Stimulated activated naive CD4-positive, alpha-beta T cell treated with Interleukin-2 at 50 U/mL for 16 hours (primary cell): Measurements from ENCODE around the gene GSE1.

Experiments used
- DNase-seq: peaks from one replicate; lab custom pipeline; 2025; lab: John Stamatoyannopoulos, UW

Gene GSE1

GRCh38 chr16:85612801-85613603 lies at the start of gene GSE1:
Gene GSE1, plus strand, starts transcription at chr16:85613322. Its CDS starts 70 bp downstream, at chr16:85613392.
- DNase-seq = peak; percentile 60

DNA sequence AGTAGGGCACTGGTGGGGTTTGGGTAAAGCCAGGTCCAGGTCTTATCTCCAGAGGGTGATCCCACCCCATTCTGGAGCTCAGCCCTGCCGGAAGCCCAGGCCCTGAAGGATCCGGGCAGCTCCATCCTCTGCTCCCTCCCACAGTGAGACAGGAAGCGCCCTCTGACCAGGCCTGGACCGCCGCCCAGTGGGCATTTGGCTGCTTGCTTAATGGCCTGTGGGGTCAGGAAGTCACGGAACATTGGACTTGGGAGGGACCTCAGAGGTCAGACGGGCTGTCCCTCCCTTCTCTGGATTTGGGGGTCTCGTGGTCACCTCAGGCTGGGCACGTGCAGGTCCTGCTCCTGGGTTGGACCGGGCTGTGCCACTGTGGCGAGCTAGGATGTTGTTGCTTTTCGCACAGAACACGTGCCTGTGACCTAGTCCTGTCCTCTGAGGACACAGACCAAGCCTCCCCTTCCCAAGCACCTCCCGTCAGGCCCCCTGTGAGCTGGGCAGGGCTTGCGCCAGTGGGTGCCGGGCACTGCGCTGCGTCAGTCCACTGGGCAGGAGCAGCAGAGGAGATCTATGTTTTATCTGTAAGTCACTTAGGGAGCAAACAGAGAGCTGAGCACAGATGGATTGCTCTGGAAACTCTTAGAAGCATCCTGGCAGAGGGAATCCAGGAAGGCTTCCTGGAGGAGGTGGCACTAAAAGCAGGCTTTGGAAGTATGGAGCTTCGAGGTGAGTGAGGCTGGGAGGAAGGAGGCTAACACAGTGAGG lies 49.4 kb upstream of the GSE1 start:
- DNase-seq = no peak

- peak; percentile 61 for DNase-seq
These were observed 48.7 kb upstream of the GSE1 start for GRCh38 chr16:85564277-85565051.

DNA sequence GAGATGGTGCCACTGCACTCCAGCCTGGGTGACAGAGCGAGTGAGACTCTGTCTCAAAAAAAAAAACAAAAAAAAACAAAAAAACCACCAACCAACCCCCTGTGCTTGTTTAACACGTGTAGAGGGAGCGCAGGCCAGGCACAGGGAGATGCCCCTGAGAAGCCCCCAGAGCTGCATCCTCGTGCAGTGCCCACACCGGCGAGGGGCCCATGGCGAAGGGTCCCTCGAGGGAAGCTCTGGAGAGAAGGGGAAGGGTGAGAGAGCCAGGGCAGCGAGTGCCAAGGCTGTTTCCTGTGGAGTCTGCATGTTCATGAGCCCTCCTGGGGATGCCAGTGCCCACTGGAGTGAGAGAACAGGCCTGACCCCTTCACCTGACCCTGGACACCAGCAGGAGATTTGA lies 47.8 kb upstream of the GSE1 start:
- no peak for DNase-seq

GRCh38 chr16:85565801-85566526 lies 47.2 kb upstream of the GSE1 start:
- DNase-seq = no peak

- no peak for DNase-seq
These were observed 46.5 kb upstream of the GSE1 start for GRCh38 chr16:85566561-85567100.

DNA sequence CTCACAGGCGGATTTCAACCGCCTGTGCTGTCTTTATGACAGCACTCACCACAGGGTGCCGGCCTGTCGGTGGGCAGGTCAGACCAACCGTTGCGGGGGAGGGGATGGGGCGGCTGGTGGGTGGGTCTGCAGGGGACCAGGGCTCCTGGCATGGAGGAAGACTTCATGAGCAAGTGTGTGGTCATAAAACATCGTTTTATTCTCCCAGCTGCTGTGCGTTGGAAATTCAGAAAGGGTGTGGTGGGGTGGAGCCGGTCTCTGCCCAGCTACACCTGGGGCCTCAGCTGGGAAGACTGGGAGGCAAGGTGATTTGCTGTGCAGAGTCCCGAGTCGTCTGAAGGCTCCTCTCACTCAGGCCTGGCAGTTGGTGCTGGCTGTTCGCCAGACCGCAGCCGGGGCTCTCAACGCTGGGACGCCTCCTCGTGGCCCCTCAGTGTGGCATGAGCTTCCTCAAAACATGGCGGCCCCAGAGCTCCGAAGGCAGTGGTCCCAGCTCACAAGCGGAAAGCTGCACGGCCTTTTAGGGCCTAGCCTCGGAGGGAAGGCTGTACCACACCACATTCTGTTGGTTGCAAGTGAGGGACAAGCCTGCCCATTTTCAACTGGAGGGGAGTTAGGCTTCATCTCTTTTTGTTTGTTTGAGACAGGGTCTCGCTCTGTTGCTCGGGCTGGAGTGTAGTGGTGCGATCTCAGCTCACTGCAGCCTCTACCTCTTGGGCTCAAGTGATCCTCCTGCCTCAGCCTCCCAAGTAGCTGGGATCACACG lies 45.8 kb upstream of the GSE1 start:
- DNase-seq = no peak

- no peak for DNase-seq
These were observed 45.2 kb upstream of the GSE1 start for GRCh38 chr16:85567935-85568334.

- no peak for DNase-seq
These were observed 44.6 kb upstream of the GSE1 start for GRCh38 chr16:85568519-85568918.

DNA sequence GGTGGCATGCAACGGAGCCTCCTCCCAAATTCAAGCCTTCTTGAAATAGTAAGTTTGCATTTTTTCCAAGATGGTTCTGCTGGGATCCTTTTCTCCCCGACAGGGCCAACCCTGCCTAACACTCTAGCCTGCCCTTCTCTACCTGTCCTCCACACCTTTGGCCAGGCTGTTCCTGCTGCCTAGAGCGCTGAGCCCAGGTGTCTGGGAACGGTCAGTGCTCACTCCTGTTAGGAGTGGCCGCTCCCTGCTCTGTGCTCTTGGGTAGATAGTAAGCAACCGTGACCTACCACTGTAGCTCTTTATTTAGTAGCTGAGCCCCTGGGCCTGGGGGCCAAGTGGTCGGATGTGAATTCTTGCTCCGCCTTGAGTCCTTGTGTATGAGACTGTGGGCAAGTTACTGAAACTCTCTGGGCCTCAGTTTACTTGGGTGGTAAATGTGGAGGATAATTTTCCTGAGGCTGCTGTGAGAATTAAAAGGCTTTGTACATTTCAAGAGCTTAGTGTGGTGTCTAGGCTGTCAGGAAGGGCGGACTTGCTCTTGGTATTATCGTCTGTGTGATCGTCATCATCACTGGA lies 44.0 kb upstream of the GSE1 start:
- no peak for DNase-seq

DNA sequence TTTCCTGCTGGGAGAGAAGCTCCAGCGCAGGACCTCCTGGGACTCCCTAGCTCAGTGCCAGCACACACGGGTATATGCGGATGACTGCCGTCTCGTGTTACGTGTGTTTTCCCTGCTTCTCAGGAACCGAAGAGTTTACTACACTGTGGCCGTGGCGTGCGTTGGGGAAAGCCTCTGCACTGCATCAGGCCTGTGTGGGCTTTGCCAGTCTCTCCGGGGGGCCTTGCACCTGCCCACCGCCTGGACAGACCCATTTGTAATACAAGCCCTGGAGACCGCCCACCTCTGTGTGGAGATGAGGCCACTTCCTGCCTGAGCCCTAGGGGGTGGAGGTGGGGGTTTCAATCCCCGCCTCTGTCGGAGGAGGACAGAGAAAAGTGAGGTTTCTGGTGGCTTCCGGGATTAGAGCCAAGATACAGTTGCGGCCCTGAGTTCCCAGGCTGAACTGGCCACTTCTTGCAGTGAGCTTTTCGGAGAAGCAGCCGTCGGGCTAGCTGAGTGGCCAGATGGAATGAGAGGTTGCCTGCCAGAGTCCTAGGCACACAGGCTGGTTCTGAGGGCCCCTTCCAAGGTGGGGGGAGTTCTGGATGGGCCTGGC lies 43.4 kb upstream of the GSE1 start:
- DNase-seq = peak; percentile 27

DNA sequence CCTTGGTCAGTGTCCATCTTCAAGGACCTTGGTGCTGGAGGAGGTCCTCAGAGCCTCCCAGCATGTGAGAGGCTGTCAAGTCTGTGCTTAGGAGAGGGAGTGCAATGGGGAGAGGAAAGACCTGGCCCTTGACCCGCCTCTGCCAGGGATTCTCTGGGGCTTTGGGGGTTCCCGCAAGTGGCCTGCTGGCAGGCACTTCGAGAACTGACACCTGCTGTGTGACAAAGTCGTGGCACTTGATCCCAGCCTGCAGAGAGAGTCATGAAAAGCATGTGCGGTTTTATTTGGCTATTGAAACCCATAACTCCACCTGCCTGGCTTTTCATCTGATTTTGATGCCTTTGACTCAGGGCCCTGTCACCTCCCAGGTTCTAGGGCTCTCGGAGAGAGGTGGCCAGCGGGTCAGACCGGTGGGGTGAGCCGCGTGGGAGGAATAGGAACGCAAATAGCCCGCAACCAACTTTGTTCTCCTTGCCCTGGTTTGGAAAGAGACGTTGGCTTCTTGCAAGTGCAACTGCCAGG lies 42.8 kb upstream of the GSE1 start:
- DNase-seq = no peak

DNA sequence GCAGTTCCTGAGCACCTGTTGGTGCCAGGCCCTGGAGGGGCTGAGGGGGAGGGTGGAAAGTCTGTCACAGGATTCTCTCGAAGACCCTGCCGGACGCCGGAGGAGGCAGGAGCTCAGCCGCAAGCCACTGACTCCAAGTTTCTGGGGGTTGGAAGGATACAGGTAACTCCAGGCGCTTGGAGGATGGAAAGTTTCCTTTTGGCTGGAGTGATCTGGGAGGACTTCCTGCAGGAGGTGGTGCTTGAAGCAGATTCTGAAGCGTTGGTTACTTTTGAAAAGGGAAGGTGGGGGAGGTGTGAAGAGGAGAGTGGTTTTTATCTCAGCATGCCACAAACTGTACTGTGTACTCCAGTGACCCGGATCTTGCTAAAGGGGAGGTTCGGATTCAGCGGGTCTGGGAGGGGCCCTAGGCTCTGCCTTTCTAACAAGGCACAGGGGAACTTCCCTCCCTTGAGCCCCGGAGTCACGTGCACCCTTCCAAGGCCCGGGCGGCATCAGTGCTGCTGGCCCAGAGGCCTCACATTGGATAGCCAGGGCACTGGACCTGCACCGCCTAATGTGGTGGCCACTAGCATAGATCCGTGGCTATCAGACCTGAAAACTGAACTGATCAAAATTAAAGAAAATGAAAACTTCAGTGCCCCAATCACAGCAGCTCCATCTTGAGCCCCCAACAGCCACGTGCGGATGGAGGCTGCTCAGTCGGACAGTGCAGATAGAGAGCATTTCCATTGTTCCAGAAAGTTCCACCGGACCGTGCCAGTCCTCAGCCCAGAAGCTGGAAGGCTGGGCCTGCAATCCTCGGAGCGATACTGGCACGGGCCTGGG lies 42.2 kb upstream of the GSE1 start:
- no peak for DNase-seq

- DNase-seq = no peak
These were observed 41.6 kb upstream of the GSE1 start for GRCh38 chr16:85571563-85571812.

DNA sequence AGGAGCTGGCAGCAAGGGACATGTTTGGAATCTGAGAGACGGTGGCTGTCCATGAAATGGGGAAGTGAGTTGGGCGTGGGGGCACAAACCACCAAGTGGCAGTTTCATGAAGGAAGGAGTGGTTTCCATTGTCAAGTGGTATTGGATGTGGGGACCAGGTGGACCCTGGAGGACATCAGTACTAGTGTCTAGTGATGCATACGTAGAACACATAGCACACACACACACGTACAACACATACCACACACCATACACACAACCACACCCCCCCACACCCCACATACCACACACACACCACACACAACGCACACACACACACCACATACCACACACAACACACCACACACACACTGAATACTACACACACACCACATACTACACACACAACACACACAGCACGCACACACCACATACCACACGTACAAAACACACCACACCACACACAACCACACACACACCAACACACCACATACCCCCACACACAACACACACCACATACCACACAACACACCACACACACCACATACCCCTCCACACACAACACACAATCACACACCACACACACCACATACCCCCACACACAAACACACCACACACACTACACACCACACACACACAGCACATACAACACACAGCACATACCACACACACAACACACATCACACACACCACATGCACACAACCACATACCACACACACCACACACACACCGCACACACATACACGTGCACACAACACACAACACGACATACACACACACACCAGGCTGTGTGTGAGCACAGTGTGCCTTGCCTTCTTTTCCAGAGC lies 41.1 kb upstream of the GSE1 start:
- DNase-seq = no peak

DNA sequence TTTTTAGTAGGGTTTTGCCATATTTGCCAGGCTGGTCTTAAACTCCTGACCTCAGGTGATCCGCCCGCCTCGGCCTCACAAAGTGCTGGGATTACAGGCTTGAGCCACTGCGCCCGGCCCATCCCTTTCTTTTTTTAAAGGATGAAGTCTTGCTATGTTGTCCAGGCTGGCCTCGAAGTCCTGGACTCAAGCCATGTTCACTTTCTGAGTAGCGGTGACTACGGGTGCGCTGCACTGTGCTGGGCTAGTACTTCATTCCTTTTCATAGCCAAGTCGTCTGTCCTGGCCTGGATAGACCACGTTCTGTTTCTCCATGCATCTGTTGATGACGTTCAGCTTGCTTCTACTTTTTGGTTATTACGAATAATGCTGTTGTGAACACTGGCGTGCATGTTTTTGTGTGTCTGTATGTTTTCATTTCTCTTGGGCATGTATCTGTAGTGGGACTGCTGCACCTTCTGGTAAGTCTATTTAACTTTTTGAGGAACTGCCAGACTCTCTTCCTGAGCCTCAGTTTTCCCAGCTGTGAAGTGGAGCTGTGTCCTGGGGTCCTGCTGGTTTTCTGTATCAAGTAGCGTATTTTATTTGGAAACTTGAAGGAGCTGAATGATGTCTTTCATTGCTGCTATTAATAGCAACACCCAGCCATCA lies 40.0 kb upstream of the GSE1 start:
- no peak for DNase-seq

DNA sequence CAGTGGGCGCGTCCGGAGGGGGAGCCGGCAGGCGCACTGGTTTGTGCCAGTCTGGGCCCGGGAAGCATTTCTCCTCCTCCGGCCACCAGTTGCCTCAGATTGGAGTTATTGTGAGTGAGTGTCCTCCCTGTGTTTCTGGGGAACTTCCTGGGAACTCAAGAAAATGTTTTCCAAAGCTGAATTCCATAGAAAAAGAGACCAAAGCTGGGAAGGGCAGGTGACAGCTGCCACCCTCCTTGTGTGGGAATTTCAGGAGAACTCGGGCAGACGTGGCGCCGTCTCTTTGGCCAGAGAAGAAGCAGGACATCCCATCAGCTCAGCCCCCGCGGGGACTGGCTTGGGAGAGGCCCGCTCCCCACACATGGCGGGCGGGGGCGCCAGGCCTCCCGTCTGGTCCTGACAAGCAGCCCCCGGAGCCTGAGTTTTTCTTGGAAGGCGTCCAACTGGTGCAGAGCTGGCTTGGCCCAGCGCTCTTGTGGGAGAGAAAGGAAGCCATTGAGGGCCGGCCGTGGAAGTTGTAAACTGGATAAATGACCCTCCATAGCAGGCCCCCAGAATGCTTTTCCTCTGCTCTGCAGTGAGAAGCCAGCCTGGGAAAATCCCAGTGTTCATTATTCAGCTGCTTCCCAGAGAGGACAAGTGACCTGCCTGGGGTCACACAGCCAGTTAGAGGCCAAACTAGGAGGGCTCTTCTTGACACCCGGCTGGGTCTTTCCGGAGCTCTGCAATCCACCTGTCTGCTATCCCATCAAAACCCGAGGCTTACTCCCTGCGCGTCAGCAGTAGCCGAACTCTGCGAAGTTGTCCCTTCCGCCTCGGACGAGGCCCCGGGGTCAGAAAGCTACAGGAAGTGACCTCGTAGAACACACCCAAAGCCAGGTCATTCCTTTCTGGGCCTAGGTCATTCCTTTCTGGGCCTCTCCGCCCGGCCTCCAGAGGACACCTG lies 39.2 kb upstream of the GSE1 start:
- no peak for DNase-seq
